ENCODE data around the gene CERCAM.
"Not testable (repeated sequence)": the region's sequence is repeated elsewhere in the genome, so short reads cannot be mapped to it uniquely, and the experiment has no call there.

CERCAM gene

DNA sequence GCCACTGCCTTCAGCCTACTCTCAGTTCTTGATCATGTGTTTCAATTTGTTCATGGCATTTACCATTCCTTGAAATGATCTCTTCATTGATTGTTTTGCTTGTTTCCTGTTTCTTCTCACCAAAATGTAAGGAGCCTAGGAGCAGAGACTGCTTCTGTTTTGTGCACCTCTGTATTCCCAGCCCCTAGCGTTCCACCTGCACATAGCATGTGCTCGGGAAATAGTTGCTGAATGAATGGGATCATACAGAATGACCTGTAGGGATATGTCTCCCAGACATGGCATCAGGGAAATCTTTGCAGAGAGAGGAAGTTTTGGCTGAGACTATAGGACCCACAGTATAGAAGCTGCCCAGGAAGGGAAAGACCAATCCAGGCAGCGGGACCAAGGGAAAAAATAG is 6.2 kb upstream of the CERCAM start:
- Histone ChIP-seq H3K4me3 (ENCODE audit: low read length) (no peak overlapping the region), H3K4me1 (ENCODE audit: control insufficient read depth, insufficient read depth, low read length) (peaks cover 10% of the 10 kb centered on the region), H3K27me3 (ENCODE audit: control insufficient read depth, insufficient read depth, low read length) (peaks cover 29% of the 10 kb centered on the region), H3K9ac (ENCODE audit: low read length) (no peak overlapping the region), H3K36me3 (ENCODE audit: control insufficient read depth, insufficient read depth, low read length) (no peaks in the 10 kb centered on the region), H3K9me3 (ENCODE audit: control insufficient read depth, low read length) (no peaks in the 10 kb centered on the region)

DNA sequence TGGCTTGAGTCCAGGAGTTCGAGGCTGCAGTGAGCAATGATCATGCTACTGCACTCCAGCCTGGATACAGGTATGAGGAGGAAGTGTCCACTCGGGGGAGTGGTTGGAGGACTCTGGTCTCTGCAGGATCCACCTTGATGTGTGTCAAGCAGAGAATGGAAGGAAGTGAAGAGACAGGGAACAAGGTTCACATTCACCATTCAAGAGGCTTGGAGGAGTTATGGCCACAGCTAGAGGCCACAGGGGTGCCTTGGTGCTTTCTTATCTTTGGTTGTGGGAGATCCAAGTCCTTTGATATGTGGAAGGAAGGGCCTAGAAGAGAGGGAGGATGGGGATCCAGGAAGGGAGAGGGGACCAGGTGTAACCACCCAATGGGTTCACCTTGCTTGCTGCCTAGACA is 5.4 kb upstream of the CERCAM start:
- no peak overlapping the region for H3K9ac ChIP-seq (ENCODE audit: low read length)
- no peak overlapping the region for H3K4me3 ChIP-seq (ENCODE audit: low read length)
- H3K36me3 ChIP-seq (ENCODE audit: control insufficient read depth, insufficient read depth, low read length), result no peaks in the 10 kb centered on the region
- H3K9me3 ChIP-seq (ENCODE audit: control insufficient read depth, low read length), result no peaks in the 10 kb centered on the region
- peaks cover 33% of the 10 kb centered on the region for H3K27me3 ChIP-seq (ENCODE audit: control insufficient read depth, insufficient read depth, low read length)
- peaks cover 16% of the 10 kb centered on the region for H3K4me1 ChIP-seq (ENCODE audit: control insufficient read depth, insufficient read depth, low read length)

DNA sequence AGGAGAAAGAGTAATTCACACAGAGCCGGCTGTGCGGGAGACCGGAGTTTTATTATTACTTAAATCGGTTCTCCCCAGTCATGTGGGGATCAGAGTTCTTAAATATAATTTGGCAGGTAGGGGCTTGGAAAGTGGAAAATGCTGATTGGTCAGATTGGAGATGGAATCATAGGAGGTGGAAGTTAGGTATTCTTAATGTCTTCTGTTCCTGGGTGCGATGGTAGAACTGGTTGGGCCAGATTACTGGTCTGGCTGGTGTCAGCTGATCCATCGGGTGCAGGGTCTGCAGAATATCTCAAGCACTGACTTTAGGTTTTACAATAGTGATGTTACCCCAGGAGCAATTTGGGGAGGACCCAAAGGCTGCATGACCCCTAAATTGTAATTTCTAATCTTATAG is 4.6 kb upstream of the CERCAM start:
- Histone ChIP-seq H3K27me3 (ENCODE audit: control insufficient read depth, insufficient read depth, low read length) (peaks cover 36% of the 10 kb centered on the region), H3K9me3 (ENCODE audit: control insufficient read depth, low read length) (no peaks in the 10 kb centered on the region), H3K9ac (ENCODE audit: low read length) (no peak overlapping the region), H3K36me3 (ENCODE audit: control insufficient read depth, insufficient read depth, low read length) (no peaks in the 10 kb centered on the region), H3K4me3 (ENCODE audit: low read length) (no peak overlapping the region), H3K4me1 (ENCODE audit: control insufficient read depth, insufficient read depth, low read length) (peaks cover 16% of the 10 kb centered on the region)

DNA sequence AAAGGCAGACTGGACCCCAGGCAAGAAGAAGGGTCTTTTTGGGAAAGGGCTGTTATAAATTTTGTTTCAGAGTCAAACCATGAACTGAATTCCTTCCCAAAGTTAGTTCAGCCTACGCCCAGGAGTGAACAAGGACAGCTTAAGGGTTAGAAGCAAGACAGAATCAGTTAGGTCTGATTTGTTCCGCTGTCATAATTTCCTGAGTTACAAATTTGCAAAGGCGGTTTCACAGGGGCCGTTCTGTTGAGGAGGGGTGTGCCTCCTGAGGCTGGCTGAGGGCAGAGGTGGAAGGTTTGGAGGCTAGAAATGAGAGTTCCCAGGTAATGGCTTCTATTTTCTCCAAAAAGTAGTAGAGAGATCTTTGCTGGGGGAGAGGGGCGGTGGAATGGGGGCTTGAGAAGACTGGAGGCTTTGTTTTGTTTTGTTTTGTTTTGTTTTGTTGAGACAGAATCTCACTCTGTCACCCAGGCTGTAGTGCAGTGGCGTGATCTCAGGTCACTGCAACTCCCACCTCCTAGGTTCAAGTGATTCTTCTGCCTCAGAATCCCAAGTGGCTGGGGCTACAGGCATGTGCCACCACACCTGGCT is 4.1 kb upstream of the CERCAM start:
- H3K27me3 ChIP-seq (ENCODE audit: control insufficient read depth, insufficient read depth, low read length), result peaks cover 41% of the 10 kb centered on the region
- H3K9ac ChIP-seq (ENCODE audit: low read length), result no peak overlapping the region
- H3K4me1 ChIP-seq (ENCODE audit: control insufficient read depth, insufficient read depth, low read length), result peaks cover 16% of the 10 kb centered on the region
- no peak overlapping the region for H3K4me3 ChIP-seq (ENCODE audit: low read length)
- H3K9me3 ChIP-seq (ENCODE audit: control insufficient read depth, low read length), result no peaks in the 10 kb centered on the region
- H3K36me3 ChIP-seq (ENCODE audit: control insufficient read depth, insufficient read depth, low read length), result no peaks in the 10 kb centered on the region

DNA sequence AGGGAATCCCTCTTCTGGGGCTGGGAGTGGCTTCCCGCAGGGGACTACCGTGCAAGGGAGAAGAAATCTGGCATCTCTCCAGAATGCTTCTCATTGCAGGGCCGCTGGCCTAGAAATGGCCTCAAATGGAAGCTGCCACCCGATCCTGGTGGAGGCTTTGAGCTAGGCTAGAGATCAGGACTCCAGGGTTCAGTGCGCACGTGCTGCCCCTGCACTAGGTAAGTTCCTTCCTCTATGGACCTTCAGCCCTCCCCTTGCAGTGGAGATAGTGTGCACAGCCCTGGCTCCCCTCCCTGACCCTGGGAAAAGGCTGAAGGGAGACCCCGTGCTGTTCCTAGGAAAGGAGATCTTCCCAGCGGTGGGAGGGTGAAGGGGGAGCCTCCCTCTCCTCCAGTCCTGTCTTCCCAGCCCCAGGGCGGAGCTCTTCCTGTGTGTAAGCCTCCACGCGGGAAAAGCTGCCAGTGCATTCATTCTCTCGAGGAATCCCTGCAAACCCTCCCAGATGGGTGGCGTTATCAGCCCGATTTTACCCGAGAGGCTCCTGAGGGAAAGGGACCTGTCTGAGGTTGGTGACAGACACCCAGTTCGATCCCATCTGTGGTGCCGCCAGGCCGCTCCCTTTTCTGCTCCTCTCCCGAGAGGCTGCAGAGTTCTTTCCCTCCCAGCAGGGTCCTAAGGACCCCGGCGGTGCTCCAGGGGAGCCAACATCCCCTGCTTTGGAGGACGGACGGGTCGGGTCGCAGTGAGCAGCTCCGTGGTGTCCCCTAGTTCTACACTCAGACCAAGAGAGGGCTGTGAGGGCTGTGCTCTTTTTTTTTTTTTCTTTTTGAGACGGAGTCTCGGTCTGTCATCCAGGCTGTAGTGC is 1.4 kb upstream of the CERCAM start:
- no peaks in the 10 kb centered on the region for H3K36me3 ChIP-seq (ENCODE audit: control insufficient read depth, insufficient read depth, low read length)
- H3K27me3 ChIP-seq (ENCODE audit: control insufficient read depth, insufficient read depth, low read length), result peaks cover 36% of the 10 kb centered on the region
- H3K4me1 ChIP-seq (ENCODE audit: control insufficient read depth, insufficient read depth, low read length), result peaks cover 13% of the 10 kb centered on the region
- no peaks in the 10 kb centered on the region for H3K9me3 ChIP-seq (ENCODE audit: control insufficient read depth, low read length)
- peak overlapping the region; percentile 25 for H3K4me3 ChIP-seq (ENCODE audit: low read length)
- H3K9ac ChIP-seq (ENCODE audit: low read length), result peak overlapping the region; percentile 47

DNA sequence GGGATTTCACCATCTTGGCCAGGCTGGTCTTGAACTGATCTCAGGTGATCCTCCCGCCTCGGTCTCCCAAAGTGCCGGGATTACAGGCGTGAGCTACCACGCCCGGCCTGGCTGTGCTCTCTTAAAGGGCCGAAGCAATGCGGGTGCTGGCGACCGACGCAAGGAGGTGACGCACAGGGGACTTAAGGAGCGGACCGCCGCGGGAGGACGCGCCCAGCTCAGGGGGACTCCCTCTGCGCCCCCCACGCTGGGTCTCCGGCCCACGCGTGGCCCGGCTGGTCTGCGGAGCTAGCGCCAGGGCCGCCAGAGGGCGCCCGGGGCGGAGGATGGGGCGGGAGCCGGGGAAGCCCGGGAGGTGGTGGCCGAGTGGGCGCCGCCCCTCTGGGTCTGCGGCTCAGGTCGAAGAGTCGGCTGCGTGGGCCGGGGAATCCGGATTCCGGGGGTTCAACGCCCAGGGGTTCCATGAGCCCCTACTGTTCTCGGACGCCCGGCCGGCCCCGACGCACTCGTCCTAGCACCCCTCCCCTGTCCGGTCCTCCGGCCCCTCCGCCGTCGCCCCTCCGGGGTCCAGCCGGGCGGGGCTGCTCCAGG is 502 bp upstream of the CERCAM start:
- H3K36me3 ChIP-seq (ENCODE audit: control insufficient read depth, insufficient read depth, low read length), result no peaks in the 10 kb centered on the region
- H3K4me1 ChIP-seq (ENCODE audit: control insufficient read depth, insufficient read depth, low read length), result peaks cover 13% of the 10 kb centered on the region
- H3K9me3 ChIP-seq (ENCODE audit: control insufficient read depth, low read length), result no peaks in the 10 kb centered on the region
- peaks cover 36% of the 10 kb centered on the region for H3K27me3 ChIP-seq (ENCODE audit: control insufficient read depth, insufficient read depth, low read length)
- H3K9ac ChIP-seq (ENCODE audit: low read length), result peak overlapping the region; percentile 47
- H3K4me3 ChIP-seq (ENCODE audit: low read length), result peak overlapping the region; percentile 25

DNA sequence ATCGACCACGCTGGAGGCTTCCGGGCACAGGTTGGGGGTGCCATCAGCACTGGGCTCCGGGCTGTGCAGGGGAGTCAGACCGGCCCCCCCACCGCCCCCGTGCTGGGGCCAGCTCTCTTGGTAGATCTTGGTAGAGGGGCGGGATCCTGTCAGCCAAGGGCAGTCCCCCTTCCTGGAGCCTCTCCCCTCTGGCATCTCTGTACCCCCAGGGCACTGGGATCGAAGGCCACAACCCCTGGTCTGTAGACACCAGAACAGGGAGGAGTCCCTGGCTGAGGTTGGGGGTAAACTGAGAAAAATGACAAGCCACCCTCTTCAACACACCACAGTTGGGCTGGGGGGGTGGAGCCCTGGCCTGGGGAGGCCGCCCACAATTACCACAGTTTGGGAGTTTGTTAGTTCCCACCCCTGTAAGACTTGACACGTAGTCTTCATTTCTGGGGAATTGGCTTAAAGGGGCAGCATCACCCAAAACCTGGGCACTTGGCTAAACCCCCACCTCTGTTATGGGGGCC is 882 bp downstream of the CERCAM start:
- Histone ChIP-seq H3K36me3 (ENCODE audit: control insufficient read depth, insufficient read depth, low read length) (no peaks in the 10 kb centered on the region), H3K9me3 (ENCODE audit: control insufficient read depth, low read length) (no peaks in the 10 kb centered on the region), H3K4me3 (ENCODE audit: low read length) (no peak overlapping the region), H3K27me3 (ENCODE audit: control insufficient read depth, insufficient read depth, low read length) (peaks cover 30% of the 10 kb centered on the region), H3K4me1 (ENCODE audit: control insufficient read depth, insufficient read depth, low read length) (peaks cover 13% of the 10 kb centered on the region), H3K9ac (ENCODE audit: low read length) (peak overlapping the region; percentile 50)

DNA sequence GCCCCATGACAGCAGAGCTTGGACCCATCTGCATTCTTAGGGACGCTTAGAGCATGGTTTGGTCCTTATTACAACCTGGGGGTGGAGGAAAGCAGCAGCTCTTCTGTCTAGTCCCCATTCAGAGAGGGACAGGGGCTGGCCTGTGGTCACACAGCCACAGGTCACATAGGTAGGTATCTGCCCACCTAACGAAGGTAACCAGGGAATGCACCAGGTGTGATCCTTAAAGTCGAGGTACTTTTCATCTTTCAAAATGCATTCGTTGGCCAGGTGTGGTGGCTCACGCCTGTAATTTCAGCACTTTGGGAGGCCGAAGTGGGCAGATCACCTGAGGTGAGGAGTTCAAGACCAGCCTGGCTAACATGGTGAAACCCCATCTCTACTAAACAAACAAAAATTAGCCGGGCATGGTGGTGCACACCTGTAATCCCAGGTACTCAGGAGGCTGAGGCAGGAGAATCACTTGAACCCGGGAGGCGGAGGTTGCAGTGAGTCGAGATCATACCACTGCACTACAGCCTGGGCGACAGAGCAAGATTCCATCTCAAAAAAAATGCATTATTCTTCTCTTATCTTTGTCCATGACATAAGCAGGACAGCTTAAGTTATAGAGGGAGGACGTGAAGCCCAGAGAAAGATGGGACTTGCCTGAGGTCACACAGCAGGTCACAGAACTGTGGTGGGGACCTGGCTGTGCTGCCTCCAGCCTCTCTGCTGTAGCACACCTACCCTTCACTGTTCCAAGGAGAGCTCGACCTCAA is 1.5 kb downstream of the CERCAM start:
- Histone ChIP-seq H3K4me1 (ENCODE audit: control insufficient read depth, insufficient read depth, low read length) (peaks cover 13% of the 10 kb centered on the region), H3K27me3 (ENCODE audit: control insufficient read depth, insufficient read depth, low read length) (peaks cover 27% of the 10 kb centered on the region)
- not testable (repeated sequence) for H3K36me3 ChIP-seq (ENCODE audit: control insufficient read depth, insufficient read depth, low read length); H3K9me3 ChIP-seq (ENCODE audit: control insufficient read depth, low read length); H3K4me3 ChIP-seq (ENCODE audit: low read length); H3K9ac ChIP-seq (ENCODE audit: low read length)

DNA sequence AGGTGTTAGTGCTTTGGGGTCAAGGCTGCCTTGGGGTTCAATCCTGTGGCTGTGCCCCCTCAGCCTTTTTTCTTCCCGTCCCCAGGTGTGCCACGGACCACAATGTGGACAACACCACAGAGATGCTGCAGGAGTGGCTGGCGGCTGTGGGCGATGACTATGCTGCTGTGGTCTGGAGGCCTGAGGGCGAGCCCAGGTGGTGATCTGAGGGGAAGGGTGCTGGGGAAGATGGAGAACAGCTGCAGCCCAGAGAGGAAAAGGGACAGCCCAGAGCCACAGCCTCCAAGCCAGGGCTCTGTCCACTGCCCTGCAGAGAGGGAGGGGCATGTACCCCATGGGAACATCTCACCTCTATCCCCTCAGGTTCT is 2.1 kb downstream of the CERCAM start:
- H3K9me3 ChIP-seq (ENCODE audit: control insufficient read depth, low read length), result no peaks in the 10 kb centered on the region
- H3K36me3 ChIP-seq (ENCODE audit: control insufficient read depth, insufficient read depth, low read length), result no peaks in the 10 kb centered on the region

DNA sequence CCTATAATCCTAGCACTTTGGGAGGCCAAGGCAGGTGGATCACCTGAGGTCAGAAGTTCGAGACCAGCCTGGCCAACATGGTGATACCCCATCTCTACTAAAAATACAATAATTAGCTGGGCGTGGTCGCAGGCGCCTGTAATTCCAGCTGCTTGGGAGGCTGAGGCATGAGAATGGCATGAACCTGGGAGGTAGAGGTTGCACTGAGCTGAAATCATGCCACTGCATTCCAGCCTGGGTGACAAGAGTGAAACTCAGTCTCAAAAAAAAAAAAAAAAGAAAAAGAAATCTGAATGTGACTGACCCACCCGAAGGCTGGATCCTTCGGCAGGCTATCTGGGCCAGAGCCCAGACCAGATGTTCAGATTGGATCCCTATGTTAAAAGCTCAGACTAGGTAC is 2.7 kb downstream of the CERCAM start:
- not testable (repeated sequence) for H3K9me3 ChIP-seq (ENCODE audit: control insufficient read depth, low read length); H3K36me3 ChIP-seq (ENCODE audit: control insufficient read depth, insufficient read depth, low read length); H3K4me3 ChIP-seq (ENCODE audit: low read length); H3K9ac ChIP-seq (ENCODE audit: low read length)
- Histone ChIP-seq H3K27me3 (ENCODE audit: control insufficient read depth, insufficient read depth, low read length) (peaks cover 23% of the 10 kb centered on the region), H3K4me1 (ENCODE audit: control insufficient read depth, insufficient read depth, low read length) (peaks cover 13% of the 10 kb centered on the region)

More for the DNA sequence above, 2.1 kb downstream of the CERCAM start:
- H3K27me3 ChIP-seq (ENCODE audit: control insufficient read depth, insufficient read depth, low read length), result peaks cover 23% of the 10 kb centered on the region
- no peak overlapping the region for H3K4me3 ChIP-seq (ENCODE audit: low read length)
- H3K9ac ChIP-seq (ENCODE audit: low read length), result no peak overlapping the region
- H3K4me1 ChIP-seq (ENCODE audit: control insufficient read depth, insufficient read depth, low read length), result peaks cover 13% of the 10 kb centered on the region

DNA sequence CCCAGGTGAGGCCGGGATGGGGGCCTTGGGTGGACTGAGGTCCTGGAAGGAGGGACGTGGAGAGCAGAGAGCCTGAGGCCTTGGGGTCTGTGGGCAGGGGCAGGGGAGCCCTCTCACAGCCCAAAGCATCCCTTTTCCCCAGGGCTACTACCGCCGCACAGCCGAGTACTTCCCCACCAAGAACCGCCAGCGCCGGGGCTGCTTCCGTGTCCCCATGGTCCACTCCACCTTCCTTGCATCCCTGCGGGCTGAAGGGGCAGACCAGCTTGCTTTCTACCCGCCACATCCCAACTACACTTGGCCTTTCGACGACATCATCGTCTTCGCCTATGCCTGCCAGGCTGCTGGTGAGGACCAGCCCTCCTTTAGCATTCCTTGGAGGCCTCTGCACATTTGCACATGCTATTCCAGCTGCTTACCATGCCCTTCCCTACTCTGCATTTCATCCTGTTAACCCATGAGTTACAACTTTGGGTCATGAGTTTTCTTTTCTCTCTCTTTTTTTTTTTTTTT is 3.7 kb downstream of the CERCAM start:
- peaks cover 15% of the 10 kb centered on the region for H3K27me3 ChIP-seq (ENCODE audit: control insufficient read depth, insufficient read depth, low read length)
- H3K36me3 ChIP-seq (ENCODE audit: control insufficient read depth, insufficient read depth, low read length), result no peaks in the 10 kb centered on the region

More for the DNA sequence above, 3.7 kb downstream of the CERCAM start:
- Histone ChIP-seq H3K9ac (ENCODE audit: low read length) (no peak overlapping the region), H3K4me3 (ENCODE audit: low read length) (no peak overlapping the region), H3K9me3 (ENCODE audit: control insufficient read depth, low read length) (no peaks in the 10 kb centered on the region), H3K4me1 (ENCODE audit: control insufficient read depth, insufficient read depth, low read length) (peaks cover 7% of the 10 kb centered on the region)

All from mucosa of stomach (tissue), 1 donor.